ENCODE data around the gene ZNF169.

DNA sequence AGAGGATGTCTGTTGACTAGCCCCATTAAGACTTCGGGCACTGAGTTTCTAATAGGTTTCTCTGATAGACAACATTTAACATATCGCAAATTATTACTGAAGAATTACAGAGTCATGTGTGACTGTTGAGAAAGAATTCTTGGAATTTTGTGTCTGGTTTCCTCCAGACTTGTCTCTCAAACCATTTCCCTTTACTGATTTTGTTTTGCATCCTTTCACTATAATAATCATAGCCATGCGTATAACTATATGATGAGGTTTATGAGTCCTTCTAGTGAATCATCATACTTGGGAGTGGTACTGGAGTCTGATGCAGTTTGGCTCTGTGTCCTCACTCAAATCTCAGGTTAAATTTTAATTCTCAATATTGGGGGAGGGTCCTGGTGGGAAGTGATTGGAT, 27.0 kb downstream of the ZNF169 start:
- TF ChIP-seq, protein P1, sequence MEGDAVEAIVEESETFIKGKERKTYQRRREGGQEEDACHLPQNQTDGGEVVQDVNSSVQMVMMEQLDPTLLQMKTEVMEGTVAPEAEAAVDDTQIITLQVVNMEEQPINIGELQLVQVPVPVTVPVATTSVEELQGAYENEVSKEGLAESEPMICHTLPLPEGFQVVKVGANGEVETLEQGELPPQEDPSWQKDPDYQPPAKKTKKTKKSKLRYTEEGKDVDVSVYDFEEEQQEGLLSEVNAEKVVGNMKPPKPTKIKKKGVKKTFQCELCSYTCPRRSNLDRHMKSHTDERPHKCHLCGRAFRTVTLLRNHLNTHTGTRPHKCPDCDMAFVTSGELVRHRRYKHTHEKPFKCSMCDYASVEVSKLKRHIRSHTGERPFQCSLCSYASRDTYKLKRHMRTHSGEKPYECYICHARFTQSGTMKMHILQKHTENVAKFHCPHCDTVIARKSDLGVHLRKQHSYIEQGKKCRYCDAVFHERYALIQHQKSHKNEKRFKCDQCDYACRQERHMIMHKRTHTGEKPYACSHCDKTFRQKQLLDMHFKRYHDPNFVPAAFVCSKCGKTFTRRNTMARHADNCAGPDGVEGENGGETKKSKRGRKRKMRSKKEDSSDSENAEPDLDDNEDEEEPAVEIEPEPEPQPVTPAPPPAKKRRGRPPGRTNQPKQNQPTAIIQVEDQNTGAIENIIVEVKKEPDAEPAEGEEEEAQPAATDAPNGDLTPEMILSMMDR (conservative IDR thresholded peaks at IDR 0.05; ENCODE audit: low read length), result no peak
- TF ChIP-seq EZH2phosphoT487 (IDR thresholded peaks at IDR 0.05; ENCODE audit: borderline replicate concordance, low read depth, low read length), result no peak
